ENCODE data around the gene HMGN4.

GRCh38 chr6:26519359-26519758 is 18.8 kb upstream of the HMGN4 start:
- no peak for TF ChIP-seq POLR2AphosphoS5 (IDR thresholded peaks at IDR 0.05; ENCODE audit: insufficient read depth in 1 of 2, low read depth in 1 of 2)
- no peak for TF ChIP-seq CTCF (IDR thresholded peaks at IDR 0.05)

Measured in vagina (tissue), 2 donors.